A549 (cell line): ENCODE results near the gene COLEC12. TPM values are rescaled to one million over a fixed set of nuclear protein-coding genes. Genes with fewer than 3 reads are reported as not detected.

Experiments used
- ATAC-seq, 2 experiments: fragments of 200-7000 bp in 1 of 2; fragments of >200 bp in 1 of 2; cut with Nextera tagmentation in 1 of 2; cut with Tn5 transposase in 1 of 2; 3 replicates each; pipeline versions ENCODE4 v1.8.0 to v1.9.1; 2018 to 2020; ENCODE audit warnings: mild to moderate bottlenecking in 1 of 2, moderate library complexity in 1 of 2
- CTCF ChIA-PET: fragments of 300-600 bp; sonication (Branson Sonifier 250); formaldehyde crosslinking; extraction: SDS; loops from one replicate; lab custom pipeline; 2021; ENCODE audit warnings: antibody characterized with exemption, inconsistent platforms; lab: Yijun Ruan, JAX
- POLR2A ChIA-PET: fragments of 350-600 bp; formaldehyde crosslinking; extraction: SDS; loops from one replicate; lab custom pipeline; 2021; ENCODE audit warnings: antibody characterized with exemption, inconsistent platforms; lab: Yijun Ruan, JAX
- DNase-seq, 2 experiments: peaks; one replicate each; pipeline versions ENCODE4 v3.0.0 to v3.0.0-alpha.2; 2011 to 2016; ENCODE audit warnings: low read depth in 1 of 2, low spot score in 1 of 2
- FAIRE-seq: peaks from 2 replicates; lab custom pipeline; 2011; peaks lifted over from hg19 to GRCh38; lab: Jason Lieb, UNC
- H3K27ac ChIP-seq, 2 experiments: fragments of >200 bp; sonication (Bioruptor Twin); formaldehyde crosslinking; 3 replicates each; pipeline ENCODE4 v1.5.1; 2016 to 2017
- H3K4me1 ChIP-seq: fragments of >200 bp; sonication (Bioruptor Twin); formaldehyde crosslinking; 3 replicates; pipeline ENCODE4 v1.6.1; 2016
- H3K4me2 ChIP-seq: fragments of >200 bp; sonication (Bioruptor Twin); formaldehyde crosslinking; 3 replicates; pipeline ENCODE4 v1.6.1; 2016
- H3K4me3 ChIP-seq: fragments of >200 bp; sonication (Bioruptor Twin); formaldehyde crosslinking; 3 replicates; pipeline ENCODE4 v1.5.1; 2016
- H3K9me3 ChIP-seq: fragments of >200 bp; sonication (Bioruptor Twin); formaldehyde crosslinking; 3 replicates; pipeline ENCODE4 v1.6.1; 2016
- BHLHE40 ChIP-seq: IDR thresholded peaks from 2 replicates; pipeline ENCODE4 v1.6.1; 2012; ENCODE audit warnings: low read depth, low read length, inconsistent platforms
- CTCF ChIP-seq: fragments of >200 bp; sonication (Bioruptor Twin); formaldehyde crosslinking; IDR thresholded peaks from 3 replicates; pipeline ENCODE4 v1.5.1; 2016
- E2F6 ChIP-seq: IDR thresholded peaks from 2 replicates; pipeline ENCODE4 v1.6.1; 2012; ENCODE audit warnings: low read depth, borderline replicate concordance
- EHF ChIP-seq: fragments of 250-450 bp; sonication (Bioruptor Pico); IDR thresholded peaks from 2 replicates; pipeline ENCODE4 v1.5.0; 2020; ENCODE audit warnings: mild to moderate bottlenecking
- FOXS1 ChIP-seq: fragments of 250-450 bp; sonication (Bioruptor Pico); IDR thresholded peaks from 2 replicates; pipeline ENCODE4 v1.5.0; 2020; ENCODE audit warnings: mild to moderate bottlenecking, moderate library complexity
- HOXA7 ChIP-seq: fragments of 250-450 bp; sonication (Bioruptor Pico); IDR thresholded peaks from 2 replicates; pipeline ENCODE4 v1.5.0; 2020; ENCODE audit warnings: mild to moderate bottlenecking, moderate library complexity
- HOXB5 ChIP-seq: fragments of 250-450 bp; sonication (Bioruptor Pico); IDR thresholded peaks from 2 replicates; pipeline ENCODE4 v1.5.0; 2020; ENCODE audit warnings: mild to moderate bottlenecking, moderate library complexity
- MAFK ChIP-seq: fragments of 450-650 bp; IDR thresholded peaks from 2 replicates; pipeline ENCODE4 v1.6.1; 2014; ENCODE audit not compliant: partially characterized antibody
- MYC ChIP-seq: IDR thresholded peaks from 2 replicates; pipeline ENCODE4 v1.6.1; 2012; ENCODE audit warnings: mild to moderate bottlenecking, inconsistent platforms, low read length, improper control_type of control experiment, borderline replicate concordance
- NPAS2 ChIP-seq: fragments of 250-450 bp; sonication (Bioruptor Pico); IDR thresholded peaks from 2 replicates; pipeline ENCODE4 v1.8.0; 2022; ENCODE audit warnings: mild to moderate bottlenecking, moderate library complexity, borderline replicate concordance
- PHF8 ChIP-seq: fragments of 200-600 bp; sonication (generic); IDR thresholded peaks from 2 replicates; pipeline ENCODE4 v1.6.1; 2016; ENCODE audit warnings: low read depth, mild to moderate bottlenecking, antibody characterized with exemption, moderate library complexity, borderline replicate concordance
- REST ChIP-seq: fragments of 200-600 bp; sonication (generic); IDR thresholded peaks from 2 replicates; pipeline ENCODE4 v1.6.1; 2016; ENCODE audit warnings: antibody characterized with exemption, mild to moderate bottlenecking, moderate library complexity
- ZC3H11A ChIP-seq: fragments of 450-650 bp; IDR thresholded peaks from 2 replicates; pipeline ENCODE4 v1.6.1; 2014; ENCODE audit warnings: antibody characterized with exemption, mild to moderate bottlenecking
- ZFP36 ChIP-seq: fragments of 450-650 bp; IDR thresholded peaks from 2 replicates; pipeline ENCODE4 v1.6.1; 2014; ENCODE audit warnings: borderline replicate concordance; ENCODE audit not compliant: partially characterized antibody
- WGBS: methylation state at CpG from one replicate; pipeline ENCODE4 v1.1.6; 2017; ENCODE audit errors: missing lambda C conversion rate; 5-methylcytosine and 5-hydroxymethylcytosine counted together
- polyA plus RNA-seq, 4 experiments: library from polyadenylated mRNA; depleted of rRNA in 3 of 4; stranded (reverse); fragments of >200 nt; fragmentation: RNase III in 1 of 4; extraction: RNeasy Plus Mini Kit Qiagen cat#74134 plus additional on column Dnase treatment in 1 of 4; gene quantifications; 2 replicates in 3 of 4; 3 replicates in 1 of 4; pipeline ENCODE4 v1.2.3, GENCODE V29; 2011 to 2017
- TF ChIP-seq, protein P1 (sequence below): IDR thresholded peaks from 2 replicates; pipeline ENCODE4 v1.6.1; 2012

The COLEC12 gene
- polyA plus RNA-seq, 2 of the 4 experiments (the other 2 are of a cell fraction), result 0.01 TPM; not detected in 1

GRCh38 chr18:493986-494983 lies 6.2 kb downstream of the COLEC12 start:
- CTCF ChIA-PET, result no interaction called here

More at GRCh38 chr18:493986-494983, 6.2 kb downstream of the COLEC12 start:
- DNase-seq (no peak), ATAC-seq (no peak), FAIRE-seq (no peak)
- Histone ChIP-seq H3K4me2 (no peak overlapping the region), H3K27ac (no peak overlapping the region), H3K9me3 (no peaks in the 10 kb centered on the region), H3K4me3 (no peak overlapping the region), H3K4me1 (peaks cover 8% of the 10 kb centered on the region; the same call in 2 of the 3 replicates)
- no peak for TF ChIP-seq HOXA7 (CRISPR knock-in tag)
- TF ChIP-seq BHLHE40, result no peak
- no peak for TF ChIP-seq ZC3H11A
- TF ChIP-seq REST, result no peak
- TF ChIP-seq, protein P1, sequence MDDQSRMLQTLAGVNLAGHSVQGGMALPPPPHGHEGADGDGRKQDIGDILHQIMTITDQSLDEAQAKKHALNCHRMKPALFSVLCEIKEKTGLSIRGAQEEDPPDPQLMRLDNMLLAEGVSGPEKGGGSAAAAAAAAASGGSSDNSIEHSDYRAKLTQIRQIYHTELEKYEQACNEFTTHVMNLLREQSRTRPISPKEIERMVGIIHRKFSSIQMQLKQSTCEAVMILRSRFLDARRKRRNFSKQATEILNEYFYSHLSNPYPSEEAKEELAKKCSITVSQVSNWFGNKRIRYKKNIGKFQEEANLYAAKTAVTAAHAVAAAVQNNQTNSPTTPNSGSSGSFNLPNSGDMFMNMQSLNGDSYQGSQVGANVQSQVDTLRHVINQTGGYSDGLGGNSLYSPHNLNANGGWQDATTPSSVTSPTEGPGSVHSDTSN, result no peak
- no peak for TF ChIP-seq MYC
- TF ChIP-seq PHF8, result no peak
- no peak for TF ChIP-seq FOXS1 (CRISPR knock-in tag)
- no peak for TF ChIP-seq MAFK
- no peak for TF ChIP-seq E2F6
- no peak for TF ChIP-seq EHF (CRISPR knock-in tag)
- TF ChIP-seq HOXB5 (CRISPR knock-in tag), result no peak
- no peak for TF ChIP-seq CTCF
- TF ChIP-seq NPAS2 (CRISPR knock-in tag), result no peak
- TF ChIP-seq ZFP36, result no peak
- POLR2A ChIA-PET, result no interaction called here
- WGBS, result 27% methylated on average over 5 of the region's 5 CpGs
